WI38 (cell line): ENCODE results near the gene TCF12.

ENCODE experiments used
- H3K4me3 ChIP-seq: 2 replicates; pipeline ENCODE4 v1.5.1; 2011; ENCODE audit warnings: low read depth, mild to moderate bottlenecking, control low read depth, low read length
- TF ChIP-seq, protein P1 (sequence below): IDR thresholded peaks from 2 replicates; pipeline ENCODE4 v1.5.1; 2012; ENCODE audit warnings: low read depth, mild to moderate bottlenecking, control low read depth, low read length

The TCF12 gene

DNA sequence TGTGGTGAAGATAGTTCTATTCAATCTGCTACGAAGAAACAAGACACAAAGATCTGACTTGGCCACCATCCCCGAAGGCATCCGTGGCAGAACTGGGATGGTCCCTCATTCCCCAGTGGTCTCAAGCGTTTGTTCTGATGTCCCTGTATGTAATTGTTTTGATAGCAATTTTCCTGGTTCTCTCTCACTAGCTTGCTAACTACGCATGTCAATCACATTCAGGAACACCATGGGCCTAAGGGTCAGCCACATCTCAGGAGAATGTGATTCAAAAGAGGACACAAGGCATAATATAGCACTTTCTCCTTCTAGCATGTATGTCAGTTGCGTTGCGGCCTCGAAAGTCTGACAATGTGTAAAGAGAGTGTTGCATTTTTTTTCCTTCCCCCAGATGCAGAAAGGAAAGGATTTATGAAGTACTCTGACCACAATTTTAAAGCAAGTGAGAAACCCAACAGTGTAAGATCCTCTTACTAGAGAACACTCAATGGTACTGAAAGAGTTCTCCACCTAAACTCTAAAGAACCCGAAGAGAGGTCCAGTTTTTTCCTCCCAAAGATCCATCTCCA, 32.0 kb upstream of the TCF12 start:
- TF ChIP-seq, protein P1, sequence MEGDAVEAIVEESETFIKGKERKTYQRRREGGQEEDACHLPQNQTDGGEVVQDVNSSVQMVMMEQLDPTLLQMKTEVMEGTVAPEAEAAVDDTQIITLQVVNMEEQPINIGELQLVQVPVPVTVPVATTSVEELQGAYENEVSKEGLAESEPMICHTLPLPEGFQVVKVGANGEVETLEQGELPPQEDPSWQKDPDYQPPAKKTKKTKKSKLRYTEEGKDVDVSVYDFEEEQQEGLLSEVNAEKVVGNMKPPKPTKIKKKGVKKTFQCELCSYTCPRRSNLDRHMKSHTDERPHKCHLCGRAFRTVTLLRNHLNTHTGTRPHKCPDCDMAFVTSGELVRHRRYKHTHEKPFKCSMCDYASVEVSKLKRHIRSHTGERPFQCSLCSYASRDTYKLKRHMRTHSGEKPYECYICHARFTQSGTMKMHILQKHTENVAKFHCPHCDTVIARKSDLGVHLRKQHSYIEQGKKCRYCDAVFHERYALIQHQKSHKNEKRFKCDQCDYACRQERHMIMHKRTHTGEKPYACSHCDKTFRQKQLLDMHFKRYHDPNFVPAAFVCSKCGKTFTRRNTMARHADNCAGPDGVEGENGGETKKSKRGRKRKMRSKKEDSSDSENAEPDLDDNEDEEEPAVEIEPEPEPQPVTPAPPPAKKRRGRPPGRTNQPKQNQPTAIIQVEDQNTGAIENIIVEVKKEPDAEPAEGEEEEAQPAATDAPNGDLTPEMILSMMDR, result no peak
- H3K4me3 ChIP-seq, result peak overlapping the region; percentile 67

DNA sequence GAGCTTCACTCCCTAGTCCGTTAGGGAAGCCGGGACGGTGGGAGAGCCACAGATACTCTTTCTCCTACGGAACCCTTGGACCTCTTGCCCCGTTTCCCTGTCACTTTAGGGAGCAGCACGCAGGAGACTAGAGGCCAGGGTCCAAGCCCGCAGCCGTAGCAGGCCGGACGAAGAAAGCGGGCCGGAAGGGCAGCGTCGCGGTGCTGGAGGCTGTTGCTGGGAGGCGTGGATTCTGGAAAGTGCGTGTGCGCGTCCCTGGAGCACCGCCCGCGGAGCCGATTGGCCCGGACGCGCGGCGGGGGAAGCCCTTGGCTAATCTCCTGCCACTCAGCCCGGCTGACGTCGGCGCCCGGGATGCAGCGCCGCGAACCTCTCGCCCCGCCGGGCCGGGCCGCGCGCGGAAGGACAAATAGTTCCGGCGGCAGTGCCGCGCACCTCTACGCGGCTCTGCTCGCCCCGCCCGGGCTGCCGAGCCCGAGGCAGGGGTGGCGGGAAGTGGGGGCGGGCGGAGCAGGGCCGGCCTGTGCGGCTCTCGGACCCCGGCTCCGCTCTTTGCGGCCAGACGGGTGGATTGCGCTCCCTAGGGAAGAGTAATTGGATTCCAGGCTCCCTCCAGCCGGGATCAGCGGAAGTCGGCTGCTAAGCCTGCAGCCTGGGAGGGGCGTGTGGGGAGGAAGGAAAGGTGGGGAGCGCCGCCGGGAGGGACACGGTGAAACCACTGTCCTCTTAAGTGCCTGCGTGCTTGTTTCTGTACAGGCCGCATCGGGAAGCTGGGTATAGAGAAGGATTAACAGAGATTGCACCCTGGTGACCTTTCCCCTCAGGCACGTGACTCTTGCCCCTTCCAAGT, 31.3 kb upstream of the TCF12 start:
- peak overlapping the region; percentile 67 for H3K4me3 ChIP-seq
- TF ChIP-seq, protein P1, result no peak

DNA sequence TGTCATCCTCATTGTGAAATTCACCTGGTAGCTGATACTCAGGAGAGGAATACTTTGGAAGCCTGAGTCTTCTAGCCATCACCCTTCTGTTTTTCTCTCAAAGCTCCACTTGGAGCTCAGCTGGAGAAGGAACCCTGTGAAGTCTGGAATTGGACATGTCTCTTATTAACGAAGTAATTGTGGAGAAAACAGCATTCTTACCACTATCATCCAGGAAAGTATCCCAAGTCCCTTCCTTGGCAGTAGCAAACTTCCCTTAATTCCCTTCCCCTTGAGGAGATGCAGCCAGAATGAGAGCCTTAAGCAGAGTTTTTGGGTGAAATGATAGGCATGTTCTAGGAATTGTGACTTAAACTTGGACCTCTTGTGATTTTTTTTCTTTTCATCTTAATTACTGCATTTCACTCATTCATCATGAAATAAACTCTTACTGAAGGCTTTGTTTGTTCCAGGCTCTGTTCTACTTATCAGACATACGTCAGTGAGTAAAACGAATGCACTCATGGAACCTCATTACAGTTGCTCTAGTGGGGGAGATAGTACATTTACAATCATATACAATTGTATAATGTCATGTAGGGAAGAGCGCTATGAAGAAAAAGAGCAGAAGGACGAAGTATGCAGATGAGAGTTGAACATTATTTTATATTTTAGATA, 30.5 kb upstream of the TCF12 start:
- TF ChIP-seq, protein P1, result no peak
- peak overlapping the region; percentile 67 for H3K4me3 ChIP-seq

DNA sequence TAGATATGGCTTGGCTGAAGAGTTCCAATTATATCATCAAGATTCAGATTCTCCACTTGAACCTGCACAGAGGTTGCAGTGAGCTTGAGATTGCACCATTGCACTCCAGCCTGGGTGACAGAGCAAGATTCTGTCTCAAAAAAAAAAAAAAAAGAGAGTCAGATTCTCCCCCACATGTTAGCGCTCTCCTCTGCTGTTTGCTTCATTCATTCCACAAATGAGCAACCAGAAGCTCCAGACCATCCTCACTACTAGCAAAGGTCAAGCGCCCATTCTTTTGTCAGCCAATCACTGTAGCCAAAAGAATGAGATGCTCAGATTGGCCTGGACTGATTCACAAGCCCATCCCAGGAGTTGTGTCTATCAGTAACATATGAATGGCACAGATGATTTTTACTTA, 28.4 kb upstream of the TCF12 start:
- no peak overlapping the region for H3K4me3 ChIP-seq
- TF ChIP-seq, protein P1, result no peak

DNA sequence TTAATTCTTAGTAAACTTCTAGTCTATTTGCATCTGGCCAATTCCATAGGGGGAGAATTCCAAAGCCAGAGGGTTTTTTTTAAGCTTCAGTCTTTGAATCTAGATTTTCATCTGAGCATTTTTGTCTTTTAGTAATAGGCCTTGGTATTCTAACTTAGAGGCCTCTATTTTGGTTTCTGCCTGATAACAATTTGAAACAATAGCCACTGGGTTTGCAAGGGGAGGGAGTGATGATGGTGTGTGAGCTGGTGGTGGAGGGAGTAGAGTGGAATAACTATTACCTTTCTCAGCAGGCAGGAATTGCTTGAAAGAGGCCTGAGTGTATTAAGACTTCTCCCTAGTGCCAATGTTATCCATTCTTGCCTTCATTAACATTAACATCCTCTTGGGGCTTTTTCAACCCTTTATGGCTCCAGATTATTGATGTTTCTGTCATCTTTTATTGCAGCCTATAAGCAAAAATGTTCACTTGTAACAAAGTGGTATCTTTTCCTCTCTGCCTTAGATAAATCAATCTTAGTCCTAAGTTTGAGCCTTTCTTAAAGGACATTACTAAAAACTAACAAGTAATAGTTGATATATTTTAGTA, 26.5 kb upstream of the TCF12 start:
- TF ChIP-seq, protein P1, result no peak
- no peak overlapping the region for H3K4me3 ChIP-seq

DNA sequence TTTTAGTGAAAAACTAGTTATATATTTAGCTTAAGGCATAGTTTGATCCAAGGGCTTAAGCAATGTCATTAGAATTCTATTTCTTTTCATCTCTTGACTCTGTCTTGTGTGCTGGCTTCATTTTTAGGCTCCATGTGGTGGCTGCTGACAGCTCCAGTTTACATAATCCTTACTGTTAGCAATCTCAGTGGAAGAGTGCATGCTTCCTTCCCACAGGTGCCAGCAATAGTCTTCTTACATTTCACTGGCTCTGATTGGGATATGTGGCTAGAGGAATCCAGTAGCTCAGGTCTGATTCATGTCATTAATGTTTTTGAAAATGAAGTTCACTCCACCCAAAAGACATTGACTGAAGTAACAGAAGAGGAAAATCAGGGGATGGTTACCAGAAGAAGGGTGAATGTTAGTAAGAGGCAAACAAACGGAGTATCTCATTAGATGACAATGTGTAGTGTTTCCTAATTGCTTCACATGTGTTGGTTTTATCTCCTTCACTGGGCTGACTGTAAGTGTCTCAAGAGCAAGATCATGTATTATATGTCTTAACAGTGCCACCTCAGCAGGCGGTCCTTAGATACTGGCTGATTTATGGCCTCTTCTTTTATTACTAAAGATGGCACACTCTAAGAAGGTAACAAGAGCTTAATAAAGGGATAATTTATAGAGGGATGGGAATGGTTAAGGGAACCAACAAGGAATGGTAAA, 25.6 kb upstream of the TCF12 start:
- no peak overlapping the region for H3K4me3 ChIP-seq
- TF ChIP-seq, protein P1, result no peak
